Activated T-helper 1 cell treated with Interleukin-2 at 50 U/mL for 16 hours (primary cell): ENCODE data around the gene PDS5B.
"Not testable (repeated sequence)": the region's sequence is repeated elsewhere in the genome, so short reads cannot be mapped to it uniquely, and the experiment has no call there.

Experiments
- DNase-seq: peaks from one replicate; pipeline ENCODE4 v3.0.0-alpha.2; 2020; ENCODE audit warnings: low read depth

Gene PDS5B

GRCh38 chr13:32659736-32660135 lies 73.5 kb downstream of the PDS5B start:
- DNase-seq: no peak

- no peak for DNase-seq
Observed at GRCh38 chr13:32660227-32660626, 74.0 kb downstream of the PDS5B start.

- DNase-seq: no peak
Observed at GRCh38 chr13:32661685-32662084, 75.4 kb downstream of the PDS5B start.

- no peak for DNase-seq
Observed at GRCh38 chr13:32663660-32664059, 77.4 kb downstream of the PDS5B start.

- DNase-seq: no peak
Observed at GRCh38 chr13:32666990-32667571, 80.8 kb downstream of the PDS5B start.

GRCh38 chr13:32669030-32669646 lies 82.9 kb downstream of the PDS5B start:
- DNase-seq: no peak

- DNase-seq: no peak
Observed at GRCh38 chr13:32674503-32674902, 88.3 kb downstream of the PDS5B start.

- no peak for DNase-seq
Observed at GRCh38 chr13:32676242-32676641, 90.0 kb downstream of the PDS5B start.

GRCh38 chr13:32682130-32682529 lies 95.9 kb downstream of the PDS5B start:
- no peak for DNase-seq

GRCh38 chr13:32682740-32683139 lies 96.5 kb downstream of the PDS5B start:
- DNase-seq: no peak

- no peak for DNase-seq
Observed at GRCh38 chr13:32687275-32687674, 101.0 kb downstream of the PDS5B start.

- no peak for DNase-seq
Observed at GRCh38 chr13:32695602-32696250, 109.5 kb downstream of the PDS5B start.

- DNase-seq: no peak
Observed at GRCh38 chr13:32707471-32707870, 121.2 kb downstream of the PDS5B start.

GRCh38 chr13:32713397-32713796 lies 127.1 kb downstream of the PDS5B start:
- DNase-seq: no peak

GRCh38 chr13:32716201-32716600 lies 129.9 kb downstream of the PDS5B start:
- DNase-seq: not testable (repeated sequence)

GRCh38 chr13:32720026-32720425 lies 133.8 kb downstream of the PDS5B start:
- DNase-seq: no peak

GRCh38 chr13:32721131-32722034 lies 135.1 kb downstream of the PDS5B start:
- not testable (repeated sequence) for DNase-seq

- DNase-seq: no peak
Observed at GRCh38 chr13:32722340-32722739, 136.1 kb downstream of the PDS5B start.

- DNase-seq: no peak
Observed at GRCh38 chr13:32723987-32724386, 137.7 kb downstream of the PDS5B start.

GRCh38 chr13:32726374-32727037 lies 140.3 kb downstream of the PDS5B start:
- no peak for DNase-seq

- no peak for DNase-seq
Observed at GRCh38 chr13:32728327-32728726, 142.1 kb downstream of the PDS5B start.

- not testable (repeated sequence) for DNase-seq
Observed at GRCh38 chr13:32729097-32729496, 142.8 kb downstream of the PDS5B start.
